ENCODE results near the gene PTPRN2. TPM values are rescaled to one million over a fixed set of nuclear protein-coding genes. Genes with fewer than 3 reads are reported as not detected.

The PTPRN2 gene
- polyA plus RNA-seq, 1 experiment, result 0.31 TPM

DNA sequence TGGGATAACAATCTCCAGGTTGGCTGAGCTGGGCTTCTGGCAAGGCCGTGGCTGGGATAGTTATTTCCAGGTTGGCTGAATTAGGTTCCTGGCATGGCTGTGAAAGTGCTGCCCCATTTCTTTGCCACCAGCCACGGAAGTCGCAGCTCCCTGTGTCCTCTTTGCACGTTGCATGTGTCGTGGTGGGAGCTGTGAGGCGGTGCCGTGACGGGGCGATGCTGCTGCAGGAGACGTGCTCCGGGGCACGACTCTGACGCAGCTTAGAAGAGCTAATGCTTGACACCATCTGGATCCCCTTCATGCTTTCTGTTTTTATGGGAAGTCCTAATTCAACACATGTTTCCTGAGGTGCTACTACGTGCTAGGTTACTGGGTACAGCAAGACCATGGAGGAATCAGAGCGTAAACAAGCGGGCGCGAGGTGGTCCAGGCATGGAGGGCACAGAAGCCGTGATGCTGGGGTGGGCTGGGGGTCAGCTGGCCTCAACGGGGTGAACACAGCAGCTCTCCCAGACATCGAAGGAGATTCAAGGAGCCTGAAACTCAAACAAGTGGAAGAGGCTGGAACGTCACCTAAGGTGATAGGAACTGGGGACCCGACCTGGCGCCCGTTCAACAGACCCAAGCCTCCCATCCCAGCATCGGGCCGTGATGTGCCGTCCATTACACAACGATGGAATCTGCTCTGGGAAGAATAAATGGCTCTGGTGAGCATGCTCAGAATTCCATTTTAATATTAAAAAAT, 843.7 kb downstream of the PTPRN2 start:
- Histone ChIP-seq H3K27me3 (ENCODE audit: control insufficient read depth, insufficient read depth, low read length) (no peaks in the 10 kb centered on the region), H3K36me3 (ENCODE audit: control insufficient read depth, insufficient read depth, low read length) (no peaks in the 10 kb centered on the region), H3K4me3 (ENCODE audit: low read depth, low read length) (no peak overlapping the region)
- TF ChIP-seq, protein P1, sequence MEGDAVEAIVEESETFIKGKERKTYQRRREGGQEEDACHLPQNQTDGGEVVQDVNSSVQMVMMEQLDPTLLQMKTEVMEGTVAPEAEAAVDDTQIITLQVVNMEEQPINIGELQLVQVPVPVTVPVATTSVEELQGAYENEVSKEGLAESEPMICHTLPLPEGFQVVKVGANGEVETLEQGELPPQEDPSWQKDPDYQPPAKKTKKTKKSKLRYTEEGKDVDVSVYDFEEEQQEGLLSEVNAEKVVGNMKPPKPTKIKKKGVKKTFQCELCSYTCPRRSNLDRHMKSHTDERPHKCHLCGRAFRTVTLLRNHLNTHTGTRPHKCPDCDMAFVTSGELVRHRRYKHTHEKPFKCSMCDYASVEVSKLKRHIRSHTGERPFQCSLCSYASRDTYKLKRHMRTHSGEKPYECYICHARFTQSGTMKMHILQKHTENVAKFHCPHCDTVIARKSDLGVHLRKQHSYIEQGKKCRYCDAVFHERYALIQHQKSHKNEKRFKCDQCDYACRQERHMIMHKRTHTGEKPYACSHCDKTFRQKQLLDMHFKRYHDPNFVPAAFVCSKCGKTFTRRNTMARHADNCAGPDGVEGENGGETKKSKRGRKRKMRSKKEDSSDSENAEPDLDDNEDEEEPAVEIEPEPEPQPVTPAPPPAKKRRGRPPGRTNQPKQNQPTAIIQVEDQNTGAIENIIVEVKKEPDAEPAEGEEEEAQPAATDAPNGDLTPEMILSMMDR (IDR thresholded peaks at IDR 0.05; ENCODE audit: insufficient read depth, low read depth, low read length), result no peak
- CTCF ChIA-PET, result no interaction called here
- POLR2A ChIA-PET, result no interaction called here
- no peak for DNase-seq (ENCODE audit: low read depth)

DNA sequence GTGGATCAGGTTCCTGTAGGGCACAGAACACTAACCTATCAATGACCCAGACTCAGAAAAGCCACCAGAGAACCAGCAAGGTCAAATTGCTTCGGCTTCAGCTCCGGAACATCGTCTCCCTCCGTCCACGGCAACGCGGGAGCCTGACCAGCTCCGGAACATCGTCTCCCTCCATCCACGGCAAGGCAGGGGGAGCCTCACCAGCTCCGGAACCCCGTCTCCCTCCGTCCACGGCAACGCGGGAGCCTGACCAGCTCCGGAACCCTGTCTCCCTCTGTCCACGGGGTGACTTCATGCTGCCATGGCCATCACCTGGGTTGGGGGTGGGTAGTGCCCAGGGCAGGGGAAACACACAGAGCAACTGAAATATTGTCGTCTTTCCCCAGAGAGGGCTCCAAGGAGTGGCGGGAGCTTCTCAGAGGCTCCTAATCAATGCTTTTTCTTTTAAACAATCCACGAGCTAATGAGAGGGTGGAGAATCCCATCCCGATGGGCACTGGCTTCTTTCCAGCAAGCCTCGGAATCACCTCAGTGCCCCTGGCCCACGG, 847.3 kb downstream of the PTPRN2 start:
- TF ChIP-seq, protein P1 (IDR thresholded peaks at IDR 0.05; ENCODE audit: insufficient read depth, low read depth, low read length), result no peak
- DNase-seq (ENCODE audit: low read depth), result no peak
- no peaks in the 10 kb centered on the region for H3K36me3 ChIP-seq (ENCODE audit: control insufficient read depth, insufficient read depth, low read length)
- no peak overlapping the region for H3K4me3 ChIP-seq (ENCODE audit: low read depth, low read length)
- no peaks in the 10 kb centered on the region for H3K27me3 ChIP-seq (ENCODE audit: control insufficient read depth, insufficient read depth, low read length)
- ChIA-PET POLR2A (no interaction called here), CTCF (no interaction called here)

DNA sequence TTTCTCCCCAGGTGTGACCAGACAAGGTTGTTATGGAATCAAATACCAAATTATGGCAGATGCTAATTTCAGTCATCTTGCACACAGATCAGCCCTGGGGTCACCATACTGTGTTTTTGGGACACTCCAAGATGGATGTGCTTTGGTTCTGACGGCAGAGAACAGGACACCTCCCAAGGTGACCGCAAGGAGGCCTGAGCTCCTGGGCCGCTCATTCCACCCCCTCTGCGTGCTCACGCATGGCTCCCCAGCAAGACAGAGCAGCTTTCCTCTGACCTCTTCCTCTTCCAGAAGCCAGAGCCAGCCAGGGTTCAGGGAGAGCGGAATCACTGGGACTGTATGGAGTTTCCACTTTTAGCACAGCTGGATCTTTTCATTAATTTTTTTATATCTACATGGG, 848.0 kb downstream of the PTPRN2 start:
- no peaks in the 10 kb centered on the region for H3K36me3 ChIP-seq (ENCODE audit: control insufficient read depth, insufficient read depth, low read length)
- H3K4me3 ChIP-seq (ENCODE audit: low read depth, low read length), result no peak overlapping the region
- POLR2A ChIA-PET, result no interaction called here
- CTCF ChIA-PET, result no interaction called here
- TF ChIP-seq, protein P1 (IDR thresholded peaks at IDR 0.05; ENCODE audit: insufficient read depth, low read depth, low read length), result no peak
- DNase-seq (ENCODE audit: low read depth), result no peak
- no peaks in the 10 kb centered on the region for H3K27me3 ChIP-seq (ENCODE audit: control insufficient read depth, insufficient read depth, low read length)

- POLR2A ChIA-PET, result no interaction called here
- H3K4me3 ChIP-seq (ENCODE audit: low read depth, low read length), result no peak overlapping the region
- TF ChIP-seq, protein P1 (IDR thresholded peaks at IDR 0.05; ENCODE audit: insufficient read depth, low read depth, low read length), result no peak
- H3K27me3 ChIP-seq (ENCODE audit: control insufficient read depth, insufficient read depth, low read length), result no peaks in the 10 kb centered on the region
- H3K36me3 ChIP-seq (ENCODE audit: control insufficient read depth, insufficient read depth, low read length), result no peaks in the 10 kb centered on the region
- no peak for DNase-seq (ENCODE audit: low read depth)
- CTCF ChIA-PET, result no interaction called here
Measured at GRCh38 chr7:157739031-157739430, 848.6 kb downstream of the PTPRN2 start.

GRCh38 chr7:157738066-157738460, 849.6 kb downstream of the PTPRN2 start:
- H3K27me3 ChIP-seq (ENCODE audit: control insufficient read depth, insufficient read depth, low read length), result no peaks in the 10 kb centered on the region
- no peak for DNase-seq (ENCODE audit: low read depth)
- ChIA-PET POLR2A (no interaction called here), CTCF (no interaction called here)
- TF ChIP-seq, protein P1 (IDR thresholded peaks at IDR 0.05; ENCODE audit: insufficient read depth, low read depth, low read length), result no peak
- H3K36me3 ChIP-seq (ENCODE audit: control insufficient read depth, insufficient read depth, low read length), result no peaks in the 10 kb centered on the region
- H3K4me3 ChIP-seq (ENCODE audit: low read depth, low read length), result no peak overlapping the region

Measured in BJ (cell line).